ENCODE measurements around the gene NUDT8.

NUDT8 gene

DNA sequence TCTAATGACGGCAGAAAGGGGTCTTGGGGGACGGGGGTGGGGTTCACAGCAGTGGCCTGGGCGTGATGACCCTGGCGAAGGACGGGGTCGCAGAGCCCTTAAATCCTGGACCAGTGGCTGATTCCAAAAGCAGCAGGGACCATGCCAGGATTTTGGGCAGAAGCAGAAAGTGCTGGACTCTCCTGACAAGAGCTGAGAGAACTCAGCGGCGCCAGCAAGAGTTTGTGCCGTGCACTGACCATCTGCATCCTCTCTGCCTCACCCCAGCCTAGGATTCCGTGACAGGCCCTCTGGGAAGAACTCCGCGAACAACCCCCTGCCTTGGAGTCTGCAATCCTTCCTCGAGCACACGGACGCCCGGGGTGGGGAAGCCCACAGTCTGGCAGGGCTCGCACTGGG is 23.6 kb downstream of the NUDT8 start:
- TF ChIP-seq EGR1 (IDR thresholded peaks at IDR 0.05) = no peak
- no peak for TF ChIP-seq CREB1 (IDR thresholded peaks at IDR 0.05; ENCODE audit: low read depth)
- TF ChIP-seq TCF12 (IDR thresholded peaks at IDR 0.05; ENCODE audit: low read depth) = no peak
- TF ChIP-seq USF1 (IDR thresholded peaks at IDR 0.05) = no peak
- no peak for TF ChIP-seq YY1 (IDR thresholded peaks at IDR 0.05; ENCODE audit: low read depth)
- no peak for TF ChIP-seq NFIC (IDR thresholded peaks at IDR 0.05)
- no peak for TF ChIP-seq FOXM1 (IDR thresholded peaks at IDR 0.05; ENCODE audit: borderline replicate concordance, low read depth)
- no peak for TF ChIP-seq EP300 (IDR thresholded peaks at IDR 0.05; ENCODE audit: borderline replicate concordance)
- no peak for TF ChIP-seq TEAD4 (IDR thresholded peaks at IDR 0.05)
- TF ChIP-seq, protein P1, sequence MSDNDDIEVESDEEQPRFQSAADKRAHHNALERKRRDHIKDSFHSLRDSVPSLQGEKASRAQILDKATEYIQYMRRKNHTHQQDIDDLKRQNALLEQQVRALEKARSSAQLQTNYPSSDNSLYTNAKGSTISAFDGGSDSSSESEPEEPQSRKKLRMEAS (IDR thresholded peaks at IDR 0.05) = no peak
- TF ChIP-seq CEBPB (IDR thresholded peaks at IDR 0.05) = no peak
- TF ChIP-seq RAD21 (IDR thresholded peaks at IDR 0.05; ENCODE audit: low read depth) = no peak
- TF ChIP-seq ZBTB7A (IDR thresholded peaks at IDR 0.05; ENCODE audit: low read depth) = no peak
- no peak for TF ChIP-seq TAF1 (IDR thresholded peaks at IDR 0.05; ENCODE audit: low read depth)
- TF ChIP-seq, protein P2, sequence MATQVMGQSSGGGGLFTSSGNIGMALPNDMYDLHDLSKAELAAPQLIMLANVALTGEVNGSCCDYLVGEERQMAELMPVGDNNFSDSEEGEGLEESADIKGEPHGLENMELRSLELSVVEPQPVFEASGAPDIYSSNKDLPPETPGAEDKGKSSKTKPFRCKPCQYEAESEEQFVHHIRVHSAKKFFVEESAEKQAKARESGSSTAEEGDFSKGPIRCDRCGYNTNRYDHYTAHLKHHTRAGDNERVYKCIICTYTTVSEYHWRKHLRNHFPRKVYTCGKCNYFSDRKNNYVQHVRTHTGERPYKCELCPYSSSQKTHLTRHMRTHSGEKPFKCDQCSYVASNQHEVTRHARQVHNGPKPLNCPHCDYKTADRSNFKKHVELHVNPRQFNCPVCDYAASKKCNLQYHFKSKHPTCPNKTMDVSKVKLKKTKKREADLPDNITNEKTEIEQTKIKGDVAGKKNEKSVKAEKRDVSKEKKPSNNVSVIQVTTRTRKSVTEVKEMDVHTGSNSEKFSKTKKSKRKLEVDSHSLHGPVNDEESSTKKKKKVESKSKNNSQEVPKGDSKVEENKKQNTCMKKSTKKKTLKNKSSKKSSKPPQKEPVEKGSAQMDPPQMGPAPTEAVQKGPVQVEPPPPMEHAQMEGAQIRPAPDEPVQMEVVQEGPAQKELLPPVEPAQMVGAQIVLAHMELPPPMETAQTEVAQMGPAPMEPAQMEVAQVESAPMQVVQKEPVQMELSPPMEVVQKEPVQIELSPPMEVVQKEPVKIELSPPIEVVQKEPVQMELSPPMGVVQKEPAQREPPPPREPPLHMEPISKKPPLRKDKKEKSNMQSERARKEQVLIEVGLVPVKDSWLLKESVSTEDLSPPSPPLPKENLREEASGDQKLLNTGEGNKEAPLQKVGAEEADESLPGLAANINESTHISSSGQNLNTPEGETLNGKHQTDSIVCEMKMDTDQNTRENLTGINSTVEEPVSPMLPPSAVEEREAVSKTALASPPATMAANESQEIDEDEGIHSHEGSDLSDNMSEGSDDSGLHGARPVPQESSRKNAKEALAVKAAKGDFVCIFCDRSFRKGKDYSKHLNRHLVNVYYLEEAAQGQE (IDR thresholded peaks at IDR 0.05; ENCODE audit: low read depth) = no peak

DNA sequence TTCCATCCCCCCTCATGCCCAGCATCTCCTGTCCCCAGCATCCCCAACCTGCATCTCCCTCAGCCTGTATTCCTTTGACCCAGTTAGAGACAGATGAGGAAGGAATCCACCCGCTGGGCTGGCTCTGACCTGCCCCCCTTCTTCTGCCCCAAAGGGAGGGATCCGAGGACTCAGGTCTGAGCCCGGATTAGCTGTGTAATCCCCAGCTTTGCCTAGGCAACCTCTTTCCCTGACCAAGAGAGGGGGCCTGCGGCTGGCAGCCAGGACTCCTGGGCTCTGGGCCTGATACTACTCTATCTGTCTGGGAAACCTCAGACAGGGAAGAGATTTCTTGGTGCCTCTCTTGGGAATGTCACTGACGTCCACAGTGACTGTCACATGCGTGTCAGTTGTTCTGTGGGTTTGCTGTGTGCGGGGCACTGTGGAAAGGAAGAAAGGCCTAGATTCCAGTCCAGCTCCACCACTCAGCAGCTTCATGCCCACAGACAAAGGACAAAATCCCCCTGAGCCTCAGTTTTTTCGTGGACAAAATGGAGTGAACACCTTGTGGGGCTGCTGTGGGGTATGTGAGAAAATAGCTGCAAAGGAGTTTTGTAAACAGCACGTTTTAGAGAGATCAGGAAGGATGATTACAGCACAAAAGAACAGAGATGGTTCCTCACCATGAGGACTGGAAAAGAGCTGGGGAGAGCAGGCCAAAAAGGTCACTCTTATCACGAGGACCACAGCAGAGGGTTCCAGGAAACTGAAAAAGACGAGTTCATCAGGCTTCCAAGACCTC is 24.3 kb downstream of the NUDT8 start:
- no peak for TF ChIP-seq TAF1 (IDR thresholded peaks at IDR 0.05; ENCODE audit: low read depth)
- TF ChIP-seq FOXM1 (IDR thresholded peaks at IDR 0.05; ENCODE audit: borderline replicate concordance, low read depth) = no peak
- TF ChIP-seq TCF12 (IDR thresholded peaks at IDR 0.05; ENCODE audit: low read depth) = no peak
- no peak for TF ChIP-seq ZBTB7A (IDR thresholded peaks at IDR 0.05; ENCODE audit: low read depth)
- TF ChIP-seq, protein P2 (IDR thresholded peaks at IDR 0.05; ENCODE audit: low read depth) = no peak
- TF ChIP-seq, protein P1 (IDR thresholded peaks at IDR 0.05) = no peak
- no peak for TF ChIP-seq CREB1 (IDR thresholded peaks at IDR 0.05; ENCODE audit: low read depth)
- TF ChIP-seq EP300 (IDR thresholded peaks at IDR 0.05; ENCODE audit: borderline replicate concordance) = no peak
- no peak for TF ChIP-seq CEBPB (IDR thresholded peaks at IDR 0.05)
- no peak for TF ChIP-seq RAD21 (IDR thresholded peaks at IDR 0.05; ENCODE audit: low read depth)

DNA sequence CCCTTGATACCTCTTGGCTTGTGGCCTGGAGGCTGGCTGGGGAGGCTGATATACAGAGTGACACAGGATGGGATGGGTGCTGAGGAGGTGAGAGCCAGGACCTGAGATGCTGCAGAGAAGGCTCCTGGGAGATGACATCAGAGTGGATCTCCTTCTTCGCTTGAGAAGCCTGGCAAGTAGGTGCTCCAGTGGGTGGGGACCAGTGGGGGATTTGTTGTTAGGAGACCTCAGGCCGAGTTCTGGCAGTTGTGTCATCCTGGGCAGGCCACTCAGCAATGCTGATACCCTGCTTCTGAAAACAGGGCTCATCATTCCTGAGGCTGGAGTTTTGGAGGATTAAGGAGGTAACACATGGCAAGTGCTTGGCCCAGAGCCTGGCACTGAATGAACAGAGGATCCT is 24.9 kb downstream of the NUDT8 start:
- TF ChIP-seq NFIC (IDR thresholded peaks at IDR 0.05) = no peak
- TF ChIP-seq YY1 (IDR thresholded peaks at IDR 0.05; ENCODE audit: low read depth) = no peak
- TF ChIP-seq, protein P2 (IDR thresholded peaks at IDR 0.05; ENCODE audit: low read depth) = no peak
- TF ChIP-seq CREB1 (IDR thresholded peaks at IDR 0.05; ENCODE audit: low read depth) = no peak
- TF ChIP-seq EGR1 (IDR thresholded peaks at IDR 0.05) = no peak
- TF ChIP-seq TEAD4 (IDR thresholded peaks at IDR 0.05) = no peak
- TF ChIP-seq USF1 (IDR thresholded peaks at IDR 0.05) = no peak
- TF ChIP-seq, protein P1 (IDR thresholded peaks at IDR 0.05) = no peak
- no peak for TF ChIP-seq TAF1 (IDR thresholded peaks at IDR 0.05; ENCODE audit: low read depth)
- TF ChIP-seq FOXM1 (IDR thresholded peaks at IDR 0.05; ENCODE audit: borderline replicate concordance, low read depth) = no peak
- TF ChIP-seq EP300 (IDR thresholded peaks at IDR 0.05; ENCODE audit: borderline replicate concordance) = no peak
- no peak for TF ChIP-seq RAD21 (IDR thresholded peaks at IDR 0.05; ENCODE audit: low read depth)
- TF ChIP-seq TCF12 (IDR thresholded peaks at IDR 0.05; ENCODE audit: low read depth) = no peak

GRCh38 chr11:67601098-67601497 is 28.6 kb downstream of the NUDT8 start:
- TF ChIP-seq EP300 (IDR thresholded peaks at IDR 0.05; ENCODE audit: borderline replicate concordance) = no peak
- no peak for TF ChIP-seq NFIC (IDR thresholded peaks at IDR 0.05)
- no peak for TF ChIP-seq FOXM1 (IDR thresholded peaks at IDR 0.05; ENCODE audit: borderline replicate concordance, low read depth)
- no peak for TF ChIP-seq USF1 (IDR thresholded peaks at IDR 0.05)
- no peak for TF ChIP-seq YY1 (IDR thresholded peaks at IDR 0.05; ENCODE audit: low read depth)
- TF ChIP-seq CREB1 (IDR thresholded peaks at IDR 0.05; ENCODE audit: low read depth) = no peak
- TF ChIP-seq EGR1 (IDR thresholded peaks at IDR 0.05) = no peak
- no peak for TF ChIP-seq TEAD4 (IDR thresholded peaks at IDR 0.05)
- TF ChIP-seq, protein P1 (IDR thresholded peaks at IDR 0.05) = no peak
- no peak for TF ChIP-seq CEBPB (IDR thresholded peaks at IDR 0.05)
- TF ChIP-seq TCF12 (IDR thresholded peaks at IDR 0.05; ENCODE audit: low read depth) = no peak
- TF ChIP-seq RAD21 (IDR thresholded peaks at IDR 0.05; ENCODE audit: low read depth) = no peak
- TF ChIP-seq, protein P2 (IDR thresholded peaks at IDR 0.05; ENCODE audit: low read depth) = no peak
